Measurements from ENCODE around the gene IL6R.

Gene IL6R

DNA sequence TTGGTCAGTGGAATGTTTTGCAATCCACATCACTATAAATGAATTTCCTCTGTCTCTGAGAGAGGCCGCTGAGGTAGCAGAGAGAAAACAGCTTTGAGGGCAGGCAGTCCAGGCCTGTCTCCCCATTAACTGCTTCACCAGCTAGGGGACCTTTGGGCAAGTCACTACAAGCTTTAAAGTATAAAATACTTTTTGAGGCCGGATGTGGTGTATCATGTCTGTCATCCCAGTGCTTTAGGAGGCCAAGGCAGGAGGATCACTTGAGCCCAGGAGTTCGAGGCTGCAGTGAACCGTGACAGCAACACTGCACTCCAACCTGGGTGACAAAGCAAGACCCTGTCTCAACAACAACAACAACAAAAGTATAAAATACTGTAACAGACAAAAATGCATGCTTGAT, 6.4 kb downstream of the IL6R start:
- H3K9ac ChIP-seq (ENCODE audit: insufficient read length): no peak overlapping the region
- no peaks in the 10 kb centered on the region for H3K36me3 ChIP-seq (ENCODE audit: insufficient read depth, low read length)
- no peak overlapping the region for H3K4me3 ChIP-seq
- no peak for DNase-seq (ENCODE audit: low read depth, low spot score)
- no peak overlapping the region for H3K27ac ChIP-seq
- TF ChIP-seq FOXP2 (optimal IDR thresholded peaks at IDR 0.05; ENCODE audit: control extremely low read depth, extremely low read length, insufficient read depth): no peak
- TF ChIP-seq POLR2AphosphoS5 (IDR thresholded peaks at IDR 0.05; ENCODE audit: borderline replicate concordance, low read depth, low read length): no peak
- TF ChIP-seq EZH2 (IDR thresholded peaks at IDR 0.05): no peak
- no peaks in the 10 kb centered on the region for H3K9me3 ChIP-seq (ENCODE audit: low read depth, low read length)

DNA sequence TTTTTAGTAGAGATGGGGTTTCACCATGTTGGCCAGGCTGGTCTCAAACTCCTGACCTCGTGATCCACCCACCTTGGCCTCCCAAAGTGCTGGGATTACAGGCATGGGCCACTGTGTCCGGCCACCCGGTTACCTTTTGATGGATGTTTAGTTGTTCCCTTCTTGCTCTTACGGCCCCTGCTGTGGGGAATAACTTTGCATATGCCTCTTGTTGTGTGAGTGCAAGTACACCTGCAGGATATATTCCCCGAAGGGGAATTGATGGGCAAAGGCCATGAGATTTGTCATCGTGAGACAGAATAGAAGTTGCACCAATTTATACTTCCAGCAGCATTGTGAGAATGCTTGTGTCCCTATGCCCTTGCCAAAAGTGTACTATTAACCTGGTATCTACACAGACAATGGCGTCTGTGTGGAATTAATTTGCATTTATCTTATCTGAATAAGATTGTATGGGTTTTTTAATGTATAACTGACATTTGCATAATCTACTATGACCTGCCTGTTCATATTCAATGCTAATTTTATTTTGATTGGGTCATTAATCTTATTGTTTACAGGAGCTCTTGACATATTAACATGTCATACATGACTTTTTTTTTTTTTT, 8.1 kb downstream of the IL6R start:
- H3K27ac ChIP-seq: no peak overlapping the region
- TF ChIP-seq POLR2AphosphoS5 (IDR thresholded peaks at IDR 0.05; ENCODE audit: borderline replicate concordance, low read depth, low read length) (no peak), FOXP2 (optimal IDR thresholded peaks at IDR 0.05; ENCODE audit: control extremely low read depth, extremely low read length, insufficient read depth) (no peak), EZH2 (IDR thresholded peaks at IDR 0.05) (no peak)
- DNase-seq (ENCODE audit: low read depth, low spot score): no peak
- no peak overlapping the region for H3K4me3 ChIP-seq
- H3K9me3 ChIP-seq (ENCODE audit: low read depth, low read length): no peaks in the 10 kb centered on the region
- H3K9ac ChIP-seq (ENCODE audit: insufficient read length): no peak overlapping the region
- no peaks in the 10 kb centered on the region for H3K36me3 ChIP-seq (ENCODE audit: insufficient read depth, low read length)

DNA sequence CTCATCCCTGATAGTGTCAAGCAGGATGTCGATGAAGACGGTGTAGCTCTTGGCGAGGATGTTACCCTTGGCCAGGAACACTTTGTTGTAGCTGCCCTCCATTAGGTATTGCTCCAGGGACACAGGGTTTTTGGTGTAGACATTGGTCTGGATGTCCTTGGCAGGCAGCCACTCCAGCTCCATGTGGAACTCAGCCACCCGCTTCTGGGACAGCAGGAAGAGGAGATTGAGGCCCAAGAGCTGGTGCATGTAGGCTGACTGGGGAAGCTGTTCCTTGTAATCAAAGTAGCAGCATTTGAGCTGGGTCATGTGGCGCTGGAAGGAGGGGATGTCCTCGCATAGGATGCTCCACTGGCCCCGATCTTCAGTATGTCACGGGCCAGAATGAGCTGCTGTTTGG, 9.5 kb downstream of the IL6R start:
- Histone ChIP-seq H3K36me3 (ENCODE audit: insufficient read depth, low read length) (no peaks in the 10 kb centered on the region), H3K9me3 (ENCODE audit: low read depth, low read length) (no peaks in the 10 kb centered on the region), H3K9ac (ENCODE audit: insufficient read length) (no peak overlapping the region), H3K4me3 (no peak overlapping the region), H3K27ac (no peak overlapping the region)
- DNase-seq (ENCODE audit: low read depth, low spot score): no peak
- TF ChIP-seq EZH2 (IDR thresholded peaks at IDR 0.05): no peak
- TF ChIP-seq POLR2AphosphoS5 (IDR thresholded peaks at IDR 0.05; ENCODE audit: borderline replicate concordance, low read depth, low read length): no peak
- no peak for TF ChIP-seq FOXP2 (optimal IDR thresholded peaks at IDR 0.05; ENCODE audit: control extremely low read depth, extremely low read length, insufficient read depth)

DNA sequence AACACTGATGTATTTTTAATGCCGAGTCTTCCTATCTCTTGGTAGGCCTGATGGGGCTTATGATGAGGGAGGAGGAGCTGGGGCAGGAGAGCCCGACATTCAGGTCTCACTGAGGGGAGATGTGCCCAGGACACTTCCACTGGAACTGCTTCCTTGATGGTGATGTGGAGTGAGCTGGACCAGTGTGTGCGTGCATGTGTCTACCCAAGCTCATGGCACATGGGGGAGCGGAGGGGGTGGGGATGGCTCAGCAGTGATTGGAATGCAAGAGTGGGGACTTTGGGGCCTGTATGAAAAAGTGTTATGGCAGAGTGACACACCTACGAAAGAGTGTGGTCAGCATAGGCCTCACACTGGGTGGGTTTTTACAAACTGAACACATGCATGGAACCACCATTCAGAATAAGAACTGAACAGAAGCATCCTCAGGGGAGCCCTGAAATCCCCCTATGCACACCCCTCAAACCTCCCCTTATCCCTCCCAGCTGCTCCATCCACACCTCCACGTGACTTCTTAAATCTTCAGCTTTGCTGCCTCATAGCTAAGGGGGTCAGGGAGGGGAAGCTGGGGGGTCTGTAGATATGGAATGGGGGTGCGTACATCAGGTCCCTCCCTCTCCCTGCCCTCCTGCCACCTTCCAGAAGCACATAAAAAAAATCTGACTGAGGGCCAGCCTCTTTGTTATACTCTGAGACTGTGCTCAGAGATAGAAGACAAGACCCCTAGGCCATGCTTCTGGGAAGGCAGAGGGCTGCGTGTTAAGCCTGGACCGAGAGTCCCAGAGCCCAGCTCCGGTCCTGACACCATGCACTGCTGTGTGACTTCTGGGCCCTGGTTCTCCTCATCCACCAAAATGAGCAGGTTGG, 11.6 kb downstream of the IL6R start:
- no peak overlapping the region for H3K4me3 ChIP-seq
- no peaks in the 10 kb centered on the region for H3K36me3 ChIP-seq (ENCODE audit: insufficient read depth, low read length)
- DNase-seq (ENCODE audit: low read depth, low spot score): no peak
- H3K9ac ChIP-seq (ENCODE audit: insufficient read length): no peak overlapping the region
- H3K9me3 ChIP-seq (ENCODE audit: low read depth, low read length): no peaks in the 10 kb centered on the region
- TF ChIP-seq POLR2AphosphoS5 (IDR thresholded peaks at IDR 0.05; ENCODE audit: borderline replicate concordance, low read depth, low read length) (no peak), EZH2 (IDR thresholded peaks at IDR 0.05) (no peak), FOXP2 (optimal IDR thresholded peaks at IDR 0.05; ENCODE audit: control extremely low read depth, extremely low read length, insufficient read depth) (no peak)
- no peak overlapping the region for H3K27ac ChIP-seq

DNA sequence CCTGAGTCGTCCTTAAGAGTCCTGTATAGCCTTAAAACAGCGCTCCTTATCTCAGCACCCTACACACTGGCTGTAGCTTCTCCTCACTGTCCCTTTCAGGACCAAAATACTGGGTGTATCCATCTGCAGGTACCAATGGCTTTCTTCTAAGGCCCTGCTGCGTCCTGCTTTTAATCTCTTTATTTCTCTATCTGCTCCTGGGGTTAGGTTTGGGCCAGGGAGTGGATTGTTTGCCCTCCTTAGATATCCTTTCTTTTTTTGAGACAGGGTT, 12.1 kb downstream of the IL6R start:
- Histone ChIP-seq H3K9ac (ENCODE audit: insufficient read length) (no peak overlapping the region), H3K27ac (no peak overlapping the region), H3K9me3 (ENCODE audit: low read depth, low read length) (no peaks in the 10 kb centered on the region), H3K4me3 (no peak overlapping the region), H3K36me3 (ENCODE audit: insufficient read depth, low read length) (no peaks in the 10 kb centered on the region)
- no peak for DNase-seq (ENCODE audit: low read depth, low spot score)
- TF ChIP-seq FOXP2 (optimal IDR thresholded peaks at IDR 0.05; ENCODE audit: control extremely low read depth, extremely low read length, insufficient read depth) (no peak), EZH2 (IDR thresholded peaks at IDR 0.05) (no peak), POLR2AphosphoS5 (IDR thresholded peaks at IDR 0.05; ENCODE audit: borderline replicate concordance, low read depth, low read length) (no peak)

DNA sequence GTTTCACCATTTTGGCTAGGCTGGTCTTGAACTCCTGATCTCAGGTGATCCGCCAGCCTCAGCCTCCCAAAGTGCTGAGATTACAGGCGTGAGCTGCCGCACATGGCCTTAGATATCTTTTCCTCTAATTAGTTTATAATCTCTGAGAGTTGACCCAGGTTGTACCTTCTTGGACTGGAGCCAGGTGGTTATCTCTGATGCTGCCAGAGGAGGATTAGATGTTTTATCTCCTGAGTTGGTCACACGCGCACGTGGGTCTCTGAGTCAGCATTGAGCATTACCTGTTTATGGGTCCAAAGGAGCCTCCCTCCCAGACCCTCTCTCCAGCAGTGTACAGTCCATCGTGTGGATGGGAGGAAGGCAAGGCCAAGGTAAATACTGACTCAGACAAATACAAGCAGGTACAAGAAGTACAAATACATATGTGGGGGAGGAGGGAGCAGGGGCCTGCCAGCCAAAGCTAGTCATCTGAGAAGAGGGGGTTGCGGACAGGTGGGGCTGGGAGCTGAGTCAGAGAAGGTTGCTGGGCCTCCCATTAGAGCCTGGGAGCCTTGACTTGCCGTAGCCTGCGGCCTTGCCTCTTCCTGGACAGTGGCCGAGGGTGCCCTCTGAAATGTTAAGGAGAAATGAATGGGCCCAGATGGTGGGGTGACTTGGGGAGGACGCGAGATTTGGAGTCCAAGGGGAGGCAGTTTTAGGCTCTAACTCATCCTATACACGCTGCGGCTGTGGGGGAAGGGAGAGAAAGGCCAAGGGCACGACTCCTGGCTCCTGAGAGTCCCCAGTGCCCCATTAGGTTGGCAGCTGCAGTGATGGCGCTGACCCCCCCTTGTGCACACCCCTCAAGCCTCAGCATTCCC, 13.1 kb downstream of the IL6R start:
- DNase-seq (ENCODE audit: low read depth, low spot score): no peak
- no peaks in the 10 kb centered on the region for H3K9me3 ChIP-seq (ENCODE audit: low read depth, low read length)
- no peak overlapping the region for H3K27ac ChIP-seq
- TF ChIP-seq POLR2AphosphoS5 (IDR thresholded peaks at IDR 0.05; ENCODE audit: borderline replicate concordance, low read depth, low read length) (no peak), EZH2 (IDR thresholded peaks at IDR 0.05) (no peak), FOXP2 (optimal IDR thresholded peaks at IDR 0.05; ENCODE audit: control extremely low read depth, extremely low read length, insufficient read depth) (no peak)
- no peaks in the 10 kb centered on the region for H3K36me3 ChIP-seq (ENCODE audit: insufficient read depth, low read length)
- no peak overlapping the region for H3K4me3 ChIP-seq
- no peak overlapping the region for H3K9ac ChIP-seq (ENCODE audit: insufficient read length)

DNA sequence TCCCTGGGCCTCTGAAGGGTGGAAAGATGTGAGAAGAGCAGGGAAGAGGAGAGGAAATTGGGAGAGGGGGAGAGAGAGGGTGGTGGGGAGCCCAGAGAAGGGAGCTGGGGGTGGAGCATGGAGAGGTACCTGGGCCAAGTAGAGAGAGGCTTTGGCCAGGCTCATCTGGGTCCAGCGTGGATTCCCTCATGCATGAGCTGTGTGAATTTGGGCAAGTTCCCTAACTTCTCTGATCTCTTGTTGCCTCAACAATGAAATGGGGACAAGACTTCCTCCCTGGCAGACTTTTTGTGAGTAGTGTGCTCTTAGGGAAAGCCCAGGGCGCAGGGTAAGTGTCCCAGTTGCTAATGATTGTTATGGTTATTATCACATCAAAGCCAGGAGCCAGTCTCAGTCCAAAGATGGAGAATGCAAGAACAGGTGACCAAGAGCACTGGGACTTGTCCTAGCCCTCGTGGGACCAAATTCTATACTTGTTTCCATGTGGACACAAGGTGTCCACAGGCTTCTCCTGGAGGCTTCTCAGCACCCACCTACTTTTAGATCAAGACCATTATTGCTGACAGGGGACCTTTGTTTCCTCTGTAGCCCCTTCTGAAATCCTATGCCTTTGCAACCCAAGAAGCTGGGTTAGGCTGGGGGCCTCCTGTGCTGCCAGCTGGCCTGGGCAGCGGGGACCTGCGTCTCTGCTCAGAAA, 13.9 kb downstream of the IL6R start:
- TF ChIP-seq FOXP2 (optimal IDR thresholded peaks at IDR 0.05; ENCODE audit: control extremely low read depth, extremely low read length, insufficient read depth): no peak
- TF ChIP-seq POLR2AphosphoS5 (IDR thresholded peaks at IDR 0.05; ENCODE audit: borderline replicate concordance, low read depth, low read length): no peak
- no peak for TF ChIP-seq EZH2 (IDR thresholded peaks at IDR 0.05)
- H3K4me3 ChIP-seq: no peak overlapping the region

More for the DNA sequence above, 13.9 kb downstream of the IL6R start:
- Histone ChIP-seq H3K36me3 (ENCODE audit: insufficient read depth, low read length) (no peaks in the 10 kb centered on the region), H3K9me3 (ENCODE audit: low read depth, low read length) (no peaks in the 10 kb centered on the region), H3K9ac (ENCODE audit: insufficient read length) (no peak overlapping the region), H3K27ac (no peak overlapping the region)
- no peak for DNase-seq (ENCODE audit: low read depth, low spot score)

Measured in SK-N-MC (cell line).